ENCODE measurements around the gene PIGW.

Gene PIGW

GRCh38 chr17:36533935-36534839 is 600 bp upstream of the PIGW start:
- TF ChIP-seq CTCF (IDR thresholded peaks at IDR 0.05; ENCODE audit: insufficient read depth, missing control alignments), result peak; percentile 59
- no peak for FAIRE-seq
- no peak for DNase-seq (ENCODE audit: insufficient read length, low spot score)

- DNase-seq (ENCODE audit: insufficient read length, low spot score) (no peak), FAIRE-seq (no peak)
- TF ChIP-seq CTCF (IDR thresholded peaks at IDR 0.05; ENCODE audit: insufficient read depth, missing control alignments), result no peak
Measured at GRCh38 chr17:36535669-36536081, 888 bp downstream of the PIGW start.

- no peak for DNase-seq (ENCODE audit: insufficient read length, low spot score)
- no peak for FAIRE-seq
- TF ChIP-seq CTCF (IDR thresholded peaks at IDR 0.05; ENCODE audit: insufficient read depth, missing control alignments), result no peak
Measured at GRCh38 chr17:36540696-36541095, 5.9 kb downstream of the PIGW start.

- no peak for FAIRE-seq
- no peak for TF ChIP-seq CTCF (IDR thresholded peaks at IDR 0.05; ENCODE audit: insufficient read depth, missing control alignments)
- DNase-seq (ENCODE audit: insufficient read length, low spot score), result no peak
Measured at GRCh38 chr17:36542755-36543154, 8.0 kb downstream of the PIGW start.

- DNase-seq (ENCODE audit: insufficient read length, low spot score), result no peak
- no peak for FAIRE-seq
- no peak for TF ChIP-seq CTCF (IDR thresholded peaks at IDR 0.05; ENCODE audit: insufficient read depth, missing control alignments)
Measured at GRCh38 chr17:36544044-36544306, 9.2 kb downstream of the PIGW start.

- no peak for FAIRE-seq
- DNase-seq (ENCODE audit: insufficient read length, low spot score), result peak; percentile 55
- TF ChIP-seq CTCF (IDR thresholded peaks at IDR 0.05; ENCODE audit: insufficient read depth, missing control alignments), result no peak
Measured at GRCh38 chr17:36544307-36545076, 9.7 kb downstream of the PIGW start, which contains the start of gene GGNBP2. Gene GGNBP2 (plus strand): TSS chr17:36544919. CDS start chr17:36545725, 806 bp downstream.

- DNase-seq (ENCODE audit: insufficient read length, low spot score) (no peak), FAIRE-seq (no peak)
- no peak for TF ChIP-seq CTCF (IDR thresholded peaks at IDR 0.05; ENCODE audit: insufficient read depth, missing control alignments)
Measured at GRCh38 chr17:36545077-36545464, 10.3 kb downstream of the PIGW start.

Measured in D721Med (cell line).